ENCODE data around the gene APOBEC3G.
"Not testable (repeated sequence)": the region's sequence is repeated elsewhere in the genome, so short reads cannot be mapped to it uniquely, and the experiment has no call there.

DNA sequence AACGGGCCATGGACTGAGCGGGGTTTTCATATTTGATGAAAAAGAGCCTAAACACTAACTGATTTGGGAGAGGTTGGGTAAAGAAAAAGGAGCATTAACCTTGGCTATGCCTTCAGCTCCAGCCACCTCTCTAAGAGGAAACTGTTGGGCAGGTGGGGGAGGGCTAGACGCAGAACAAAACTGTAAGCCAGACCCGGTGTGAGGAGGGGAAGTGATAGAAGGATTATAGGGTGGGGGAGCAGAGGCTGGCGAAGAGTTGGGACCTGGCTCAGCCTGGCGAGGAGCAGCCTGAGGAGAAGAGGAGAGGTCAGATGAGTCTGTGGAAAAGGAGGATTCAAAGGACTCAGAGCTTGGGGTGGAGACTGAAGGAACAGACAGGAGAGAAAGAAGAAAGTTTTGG is 15.8 kb upstream of the APOBEC3G start:
- not testable (repeated sequence) for TF ChIP-seq CTCF, POLR2A (IDR thresholded peaks at IDR 0.05)

All from tibial nerve (tissue), 3 donors.